Activated CD4-positive, alpha-beta T cell treated with anti-CD3 and anti-CD28 coated beads, Interleukin-2, amount 50 U/mL, for 24 hours (primary cell): ENCODE results near the gene POLRMT.

Source experiments
- DNase-seq, 2 donors: peaks; one replicate each; pipeline ENCODE4 v3.0.0-alpha.2; 2020; ENCODE audit warnings: low read depth in 1 of 2, low spot score in 1 of 2

Gene POLRMT

GRCh38 chr19:648305-648704 is 15.0 kb upstream of the POLRMT start:
- no peak for DNase-seq

GRCh38 chr19:647566-648284 is 14.4 kb upstream of the POLRMT start:
- no peak for DNase-seq

- DNase-seq: no peak
Observed at GRCh38 chr19:646779-647565, 13.6 kb upstream of the POLRMT start.

DNA sequence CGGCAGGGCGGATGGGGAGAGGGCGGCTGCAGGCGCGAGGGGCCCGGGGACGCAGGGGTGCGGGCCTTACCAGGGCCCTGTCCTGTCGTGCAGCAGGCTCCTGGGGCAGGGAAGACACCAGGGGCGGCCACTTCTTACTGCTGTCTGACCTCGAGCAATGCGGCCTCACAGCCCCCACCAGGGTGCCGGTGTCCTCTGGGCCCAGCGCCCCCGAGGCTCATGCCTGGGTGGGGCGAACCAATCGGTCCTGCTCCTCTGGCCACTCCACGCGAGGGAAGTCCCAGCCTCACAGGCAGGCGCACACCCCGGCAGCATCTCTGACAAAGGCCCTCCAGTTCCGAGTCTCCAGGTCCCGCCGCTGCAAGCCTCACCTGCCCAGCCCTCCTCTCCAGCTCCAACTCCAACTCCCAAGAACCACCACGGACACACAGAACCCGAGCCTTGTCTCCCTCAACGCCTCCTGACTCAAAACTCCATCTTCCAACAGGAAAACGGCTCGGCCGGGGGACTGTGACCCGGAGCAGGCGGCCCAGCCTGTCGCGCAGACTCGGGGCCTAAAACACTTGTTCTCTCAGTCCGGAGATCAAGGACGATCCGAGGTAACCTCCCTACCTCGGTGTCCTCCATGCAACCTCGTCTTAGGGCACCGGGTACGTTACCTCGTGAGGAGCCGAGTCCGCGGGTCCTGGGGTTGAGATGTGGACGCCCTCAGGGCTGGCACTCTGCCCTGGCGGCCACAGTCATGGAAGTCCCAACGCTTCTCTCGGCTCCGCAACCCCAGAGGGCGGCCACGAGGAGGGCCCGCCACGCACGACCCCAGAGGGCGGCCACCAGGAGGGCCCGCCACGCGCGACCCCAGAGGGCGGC is 12.8 kb upstream of the POLRMT start:
- no peak for DNase-seq

DNA sequence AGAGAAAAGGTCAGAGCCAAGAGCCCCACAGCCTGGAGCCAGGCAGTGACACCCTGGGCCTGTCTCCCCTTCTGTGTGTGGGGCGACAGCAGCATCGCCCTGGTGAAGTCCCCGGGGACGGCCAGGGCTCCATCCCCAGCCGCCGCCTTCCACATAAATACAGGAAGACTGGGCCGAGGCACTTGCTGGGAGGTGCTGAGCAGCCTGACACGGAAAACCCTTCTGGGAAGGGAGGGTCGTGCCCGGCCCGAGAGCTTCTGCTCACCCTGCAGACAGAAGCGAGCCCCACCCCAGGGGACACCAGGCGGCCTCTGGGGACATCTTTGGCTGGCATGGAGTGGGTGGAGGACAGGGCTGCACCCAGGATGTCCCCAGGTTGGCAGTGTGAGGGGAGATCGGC is 11.5 kb upstream of the POLRMT start:
- DNase-seq: no peak

DNA sequence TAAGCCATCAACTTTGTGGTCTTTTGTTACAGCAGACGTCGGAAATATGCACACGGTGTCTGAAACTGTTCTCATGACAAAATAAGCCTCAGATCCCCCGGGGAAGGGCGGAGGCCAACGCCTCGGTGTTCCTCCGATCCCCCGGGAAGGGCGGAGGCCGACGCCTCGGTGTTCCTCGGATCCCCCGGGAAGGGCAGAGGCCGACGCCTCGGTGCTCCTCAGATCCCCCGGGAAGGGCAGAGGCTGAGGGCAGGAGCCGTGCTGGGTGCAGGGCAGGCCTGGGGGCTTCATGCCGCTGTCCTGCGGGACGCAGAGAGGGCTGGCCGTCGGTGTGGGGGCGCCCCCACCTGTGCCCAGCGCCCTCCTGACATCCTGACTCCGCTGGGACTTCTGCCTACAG is 11.0 kb upstream of the POLRMT start:
- DNase-seq: no peak

DNA sequence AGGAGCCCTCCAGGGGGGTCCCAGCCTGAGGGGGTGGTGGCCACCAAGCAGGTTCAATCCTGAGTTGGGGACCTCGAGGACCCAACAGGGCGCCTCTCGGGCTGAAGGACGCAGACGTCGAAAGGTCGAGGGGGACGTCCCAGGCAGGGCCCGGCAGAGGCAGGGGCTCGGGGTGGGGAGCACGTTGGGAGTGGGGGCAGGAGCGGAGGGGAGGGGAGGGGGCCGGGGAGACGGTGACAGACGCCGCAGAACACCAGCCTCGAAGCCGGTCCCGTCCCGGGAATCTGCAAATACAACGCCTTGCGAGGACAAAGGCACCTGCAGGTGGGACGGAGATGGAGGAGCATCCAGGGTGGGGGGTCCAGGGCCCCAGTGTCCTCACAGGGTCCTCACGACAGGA is 10.4 kb upstream of the POLRMT start:
- no peak for DNase-seq

GRCh38 chr19:642767-643727 is 9.7 kb upstream of the POLRMT start:
- DNase-seq: no peak

GRCh38 chr19:641702-642101 is 8.4 kb upstream of the POLRMT start:
- DNase-seq: no peak

- DNase-seq: no peak
Observed at GRCh38 chr19:640606-641189, 7.4 kb upstream of the POLRMT start.

- DNase-seq: no peak
Observed at GRCh38 chr19:640161-640558, 6.8 kb upstream of the POLRMT start.

DNA sequence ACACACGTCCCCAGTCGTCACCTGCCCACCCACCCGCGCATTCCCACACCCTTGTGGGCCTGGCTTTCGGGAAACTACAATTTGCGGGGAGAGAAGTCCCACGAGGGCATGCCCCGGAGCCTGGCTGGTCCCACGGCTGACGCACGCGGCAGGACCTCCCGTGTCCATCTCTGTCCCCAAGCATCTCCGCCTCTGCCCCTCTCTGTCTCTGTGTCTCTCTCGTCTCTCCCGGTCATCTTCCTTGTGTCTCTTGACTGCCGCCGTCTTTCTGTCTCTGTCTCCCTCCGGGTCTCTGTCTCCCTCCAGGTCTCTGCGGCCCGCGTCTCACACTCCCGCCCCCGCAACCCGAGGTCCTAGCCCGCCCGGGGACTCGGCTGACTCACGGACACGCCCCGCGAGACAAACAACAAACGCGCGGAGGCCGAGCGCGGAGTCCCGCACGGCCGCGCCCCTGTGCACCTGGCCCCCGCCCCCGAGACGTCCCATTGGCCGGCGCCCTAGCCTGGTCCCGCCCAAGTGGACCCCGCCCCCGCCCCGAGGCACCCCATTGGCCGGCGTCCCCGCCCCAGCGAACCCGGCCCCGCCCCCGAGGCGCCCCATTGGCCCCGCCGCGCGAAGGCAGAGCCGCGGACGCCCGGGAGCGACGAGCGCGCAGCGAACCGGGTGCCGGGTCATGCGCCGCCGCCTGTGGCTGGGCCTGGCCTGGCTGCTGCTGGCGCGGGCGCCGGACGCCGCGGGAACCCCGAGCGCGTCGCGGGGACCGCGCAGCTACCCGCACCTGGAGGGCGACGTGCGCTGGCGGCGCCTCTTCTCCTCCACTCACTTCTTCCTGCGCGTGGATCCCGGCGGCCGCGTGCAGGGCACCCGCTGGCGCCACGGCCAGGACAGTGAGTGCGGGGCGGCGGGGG is 6.2 kb upstream of the POLRMT start, which contains the start of gene FGF22:
Gene FGF22, plus strand, starts transcription at position 627 of the 908 bp plus-strand sequence. Its CDS starts 47 bp downstream, at position 674.
- DNase-seq: peak; percentile 91 to 94

- no peak for DNase-seq
Observed at GRCh38 chr19:638906-639252, 5.5 kb upstream of the POLRMT start.

DNA sequence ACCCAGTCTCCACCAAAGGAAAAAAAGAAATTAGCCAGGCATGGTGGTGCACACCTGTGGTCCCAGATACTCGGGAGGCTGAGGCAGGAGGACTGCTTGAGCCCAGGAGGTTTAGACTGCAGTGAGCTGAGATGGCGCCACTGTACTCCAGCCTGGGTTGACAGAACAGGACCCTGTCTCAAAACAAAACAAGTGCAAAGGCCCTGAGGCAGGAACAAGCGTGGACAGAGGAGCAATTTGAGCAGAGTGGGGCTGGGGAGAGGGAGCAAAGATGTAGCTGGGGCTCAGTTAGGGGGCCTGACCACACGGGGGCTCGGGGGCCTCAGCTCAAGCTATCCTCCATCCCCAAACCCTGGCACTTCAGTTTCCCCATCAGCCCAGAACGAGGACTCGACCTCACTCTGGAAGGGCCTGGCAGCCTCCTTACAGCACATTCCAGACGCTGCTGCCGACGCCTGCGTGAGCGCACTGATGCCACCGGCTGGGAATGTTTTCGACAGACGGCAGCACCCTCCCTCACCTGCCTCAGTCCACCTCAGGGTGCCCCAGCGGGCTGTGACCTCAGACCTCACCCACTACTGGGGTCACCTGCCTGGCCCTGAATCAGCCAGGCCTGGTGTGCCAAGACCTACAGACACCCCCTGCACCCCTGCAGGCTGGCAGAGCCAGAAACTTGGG is 1.8 kb upstream of the POLRMT start:
- DNase-seq: no peak

DNA sequence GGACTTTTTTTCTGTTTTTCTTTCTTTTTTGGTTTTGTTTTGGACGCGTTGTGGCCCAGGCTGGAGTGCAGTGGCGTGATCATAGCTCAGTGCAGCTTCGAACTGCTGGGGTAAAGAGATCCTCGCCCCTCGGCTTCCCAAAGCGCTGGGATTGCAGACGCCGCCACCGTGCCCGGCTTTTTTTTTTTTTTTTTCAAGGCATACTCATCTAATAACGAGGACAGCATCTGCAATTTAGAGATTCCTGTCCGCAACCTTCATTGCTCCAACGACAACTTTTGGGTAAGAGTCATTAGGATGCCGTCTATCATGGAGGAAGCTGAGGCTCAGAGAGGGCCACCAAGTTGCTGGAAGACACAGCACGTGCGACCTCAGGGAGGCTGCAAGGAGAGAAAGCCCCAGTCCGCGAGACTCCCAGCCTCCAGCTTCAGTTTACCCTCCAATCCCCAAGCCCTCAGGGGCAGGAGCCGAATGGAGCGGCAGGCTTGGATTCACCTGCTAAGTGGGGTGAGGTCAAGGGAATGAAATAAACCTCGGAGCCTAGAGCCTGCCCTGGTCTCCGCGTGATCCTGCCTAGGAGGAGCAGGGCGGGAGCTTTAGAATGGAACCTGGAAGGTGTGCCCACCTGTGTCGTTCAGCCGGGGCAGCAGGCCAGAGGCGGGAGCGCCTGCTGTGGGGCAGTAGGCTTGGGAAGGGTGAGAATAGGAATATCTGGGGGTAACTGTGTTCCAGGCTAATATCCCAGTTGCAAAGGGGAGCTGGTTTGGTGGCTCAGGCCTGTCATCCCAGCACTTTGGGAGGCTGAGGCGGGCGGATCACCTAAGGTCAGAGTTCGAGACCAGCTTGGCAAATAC is 676 bp upstream of the POLRMT start:
- DNase-seq: no peak

GRCh38 chr19:632579-633067 is 714 bp downstream of the POLRMT start:
- peak in 1 of 2 donors; percentile 27 for DNase-seq

DNA sequence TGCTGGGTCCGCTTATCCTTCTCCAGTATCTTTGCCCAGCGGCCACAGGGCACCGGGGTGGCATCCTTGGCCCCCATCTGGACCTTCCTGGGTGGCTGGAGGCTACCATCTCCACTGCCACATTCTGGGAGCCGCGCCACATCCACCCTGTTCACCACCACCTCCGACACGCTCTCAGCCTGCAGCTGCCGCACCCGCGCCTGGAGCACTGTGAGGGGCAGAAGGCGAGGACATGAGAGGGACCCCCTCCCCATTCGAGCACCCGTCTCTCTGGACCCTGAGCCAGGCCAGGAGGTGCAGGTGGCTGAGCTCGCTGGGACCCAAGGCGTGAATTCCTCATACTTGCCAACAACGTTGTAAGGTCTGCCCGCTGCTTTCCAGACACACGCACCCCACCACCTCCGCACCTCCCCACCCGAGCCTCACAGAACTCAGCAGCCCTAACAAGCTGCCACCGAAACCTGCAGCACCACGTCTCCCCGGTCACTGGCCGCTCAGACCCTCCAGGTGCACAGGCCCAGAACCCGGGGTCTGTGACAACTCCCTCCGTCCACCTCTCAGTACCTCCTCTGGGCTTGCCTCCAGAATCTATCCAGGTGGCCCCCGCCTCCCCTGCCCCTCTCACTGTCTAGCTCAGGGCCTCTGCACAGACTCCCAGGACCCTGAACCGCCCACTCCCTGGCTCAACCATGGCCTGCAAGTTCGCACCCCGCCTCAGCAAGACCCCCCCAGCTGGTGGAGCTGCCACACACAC is 3.2 kb downstream of the POLRMT start:
- no peak for DNase-seq
